Measurements from ENCODE around the gene SCN3B. TPM values are rescaled to one million over a fixed set of nuclear protein-coding genes. Genes with fewer than 3 reads are reported as not detected.

SCN3B gene
- polyA plus RNA-seq, 1 donor (not counting 4 experiments of a cell fraction or from before 2014, with no cell fraction given), result 0.08 TPM

- DNase-seq (ENCODE audit: low read depth, low spot score) (no peak), FAIRE-seq (no peak)
- no peaks in the 10 kb centered on the region for H3K36me3 ChIP-seq (ENCODE audit: control insufficient read depth in 2 of 2, extremely low read depth in 1 of 2, insufficient read depth in 2 of 2, low read length in 2 of 2)
- no peak overlapping the region for H2AFZ ChIP-seq (ENCODE audit: control insufficient read depth, low read length)
- H3K27ac ChIP-seq (ENCODE audit: control insufficient read depth, insufficient read depth, low read length), result no peak overlapping the region
- H3K9ac ChIP-seq (ENCODE audit: control insufficient read depth, extremely low read depth, insufficient read depth, low read length), result no peak overlapping the region
- H3K4me3 ChIP-seq (ENCODE audit: control insufficient read depth in 2 of 3, extremely low read depth in 1 of 3, insufficient read depth in 2 of 3, low read depth in 1 of 3, low read length in 3 of 3), result no peak overlapping the region
- TF ChIP-seq CTCF (optimal IDR thresholded peaks at IDR 0.05 in 1 of 3, IDR thresholded peaks at IDR 0.05 in 1 of 3, conservative IDR thresholded peaks at IDR 0.05 in 1 of 3; ENCODE audit: extremely low read depth in 1 of 3, insufficient read depth in 2 of 3, low read length in 3 of 3) (no peak), EZH2 (IDR thresholded peaks at IDR 0.05; ENCODE audit: low read length) (no peak)
- no peaks in the 10 kb centered on the region for H3K27me3 ChIP-seq (ENCODE audit: control insufficient read depth, extremely low read depth, insufficient read depth, low read length)
- no peak overlapping the region for H3K4me2 ChIP-seq (ENCODE audit: control insufficient read depth, extremely low read depth, insufficient read depth, low read depth, low read length)
- H3K4me1 ChIP-seq (ENCODE audit: control insufficient read depth, extremely low read depth, insufficient read depth, low read length), result no peaks in the 10 kb centered on the region
- no peaks in the 10 kb centered on the region for H3K9me1 ChIP-seq (ENCODE audit: control insufficient read depth, extremely low read depth, insufficient read depth, low read length)
- no peaks in the 10 kb centered on the region for H3K79me2 ChIP-seq (ENCODE audit: control insufficient read depth, insufficient read depth, low read length)
- dilution Hi-C loops (cut with MboI; ENCODE audit: extremely low pct_ligation_motif_present, low sequenced_read_pairs), result no loop called here
- no peaks in the 10 kb centered on the region for H4K20me1 ChIP-seq (ENCODE audit: control insufficient read depth, extremely low read depth, insufficient read depth, low read length)
- no peaks in the 10 kb centered on the region for H3K9me3 ChIP-seq (ENCODE audit: control insufficient read depth, low read depth, low read length)
Observed at GRCh38 chr11:123695231-123695630, 40.8 kb upstream of the SCN3B start.

- H3K4me2 ChIP-seq (ENCODE audit: control insufficient read depth, extremely low read depth, insufficient read depth, low read depth, low read length), result no peak overlapping the region
- H3K36me3 ChIP-seq (ENCODE audit: control insufficient read depth in 2 of 2, extremely low read depth in 1 of 2, insufficient read depth in 2 of 2, low read length in 2 of 2), result no peaks in the 10 kb centered on the region
- no peaks in the 10 kb centered on the region for H3K79me2 ChIP-seq (ENCODE audit: control insufficient read depth, insufficient read depth, low read length)
- DNase-seq (ENCODE audit: low read depth, low spot score), result no peak
- TF ChIP-seq CTCF (optimal IDR thresholded peaks at IDR 0.05 in 1 of 3, IDR thresholded peaks at IDR 0.05 in 1 of 3, conservative IDR thresholded peaks at IDR 0.05 in 1 of 3; ENCODE audit: extremely low read depth in 1 of 3, insufficient read depth in 2 of 3, low read length in 3 of 3) (no peak), EZH2 (IDR thresholded peaks at IDR 0.05; ENCODE audit: low read length) (no peak)
- no peaks in the 10 kb centered on the region for H3K4me1 ChIP-seq (ENCODE audit: control insufficient read depth, extremely low read depth, insufficient read depth, low read length)
- no peak overlapping the region for H2AFZ ChIP-seq (ENCODE audit: control insufficient read depth, low read length)
- dilution Hi-C loops (cut with MboI; ENCODE audit: extremely low pct_ligation_motif_present, low sequenced_read_pairs), result no loop called here
- H4K20me1 ChIP-seq (ENCODE audit: control insufficient read depth, extremely low read depth, insufficient read depth, low read length), result no peaks in the 10 kb centered on the region
- FAIRE-seq, result no peak
- H3K27ac ChIP-seq (ENCODE audit: control insufficient read depth, insufficient read depth, low read length), result no peak overlapping the region
- H3K4me3 ChIP-seq (ENCODE audit: control insufficient read depth in 2 of 3, extremely low read depth in 1 of 3, insufficient read depth in 2 of 3, low read depth in 1 of 3, low read length in 3 of 3), result no peak overlapping the region
- no peaks in the 10 kb centered on the region for H3K9me3 ChIP-seq (ENCODE audit: control insufficient read depth, low read depth, low read length)
- no peak overlapping the region for H3K9ac ChIP-seq (ENCODE audit: control insufficient read depth, extremely low read depth, insufficient read depth, low read length)
- H3K27me3 ChIP-seq (ENCODE audit: control insufficient read depth, extremely low read depth, insufficient read depth, low read length), result no peaks in the 10 kb centered on the region
- H3K9me1 ChIP-seq (ENCODE audit: control insufficient read depth, extremely low read depth, insufficient read depth, low read length), result no peaks in the 10 kb centered on the region
Observed at GRCh38 chr11:123694551-123694950, 40.1 kb upstream of the SCN3B start.
